ENCODE measurements around the gene EDDM3A. TPM values are rescaled to one million over a fixed set of nuclear protein-coding genes. Genes with fewer than 3 reads are reported as not detected.

EDDM3A gene
- total and polyA plus RNA-seq, 2 experiments from 2014 or later, result not detected

GRCh38 chr14:20787025-20787424 lies 41.3 kb downstream of the EDDM3A start:
- Histone ChIP-seq H3K4me3 (no peak overlapping the region), H3K36me3 (ENCODE audit: low read depth) (no peaks in the 10 kb centered on the region), H3K4me1 (ENCODE audit: insufficient read depth) (no peaks in the 10 kb centered on the region), H3K27me3 (replicated peaks; ENCODE audit: insufficient read depth) (no peaks in the 10 kb centered on the region), H3F3A (ENCODE audit: insufficient read depth) (no peaks in the 10 kb centered on the region), H3K79me2 (ENCODE audit: insufficient read depth) (no peaks in the 10 kb centered on the region), H3K9me3 (ENCODE audit: low read depth) (no peaks in the 10 kb centered on the region), H2AFZ (no peak overlapping the region), H3K9me2 (ENCODE audit: insufficient read depth) (no peaks in the 10 kb centered on the region), H4K20me1 (ENCODE audit: insufficient read depth) (no peaks in the 10 kb centered on the region), H3K27ac (no peak overlapping the region), H3K4me2 (ENCODE audit: unreplicated experiment) (no peak overlapping the region), H3K9ac (no peak overlapping the region)
- in situ Hi-C loops (cut with MboI), result no loop called here
- whole genome bisulfite sequencing, 2 experiments (ENCODE audit: low coverage in 1 of 2, low lambda C conversion rate in 2 of 2, missing lambda C conversion rate in 2 of 2), result 26 to 32% methylated on average over 4 of the region's 4 CpGs
- DNase-seq, result no peak
- TF ChIP-seq EZH2 (IDR thresholded peaks at IDR 0.05; ENCODE audit: insufficient read depth, poor library complexity, severe bottlenecking) (no peak), EZH2phosphoT487 (IDR thresholded peaks at IDR 0.05; ENCODE audit: insufficient read depth, low read depth) (no peak)

GRCh38 chr14:20789230-20789813 lies 43.6 kb downstream of the EDDM3A start:
- Histone ChIP-seq H2AFZ (no peak overlapping the region), H3K9me3 (ENCODE audit: low read depth) (no peaks in the 10 kb centered on the region), H3K9me2 (ENCODE audit: insufficient read depth) (no peaks in the 10 kb centered on the region), H3K9ac (no peak overlapping the region), H3F3A (ENCODE audit: insufficient read depth) (no peaks in the 10 kb centered on the region), H3K79me2 (ENCODE audit: insufficient read depth) (no peaks in the 10 kb centered on the region), H3K27ac (no peak overlapping the region), H3K4me2 (ENCODE audit: unreplicated experiment) (no peak overlapping the region), H4K20me1 (ENCODE audit: insufficient read depth) (no peaks in the 10 kb centered on the region), H3K4me3 (no peak overlapping the region), H3K36me3 (ENCODE audit: low read depth) (no peaks in the 10 kb centered on the region), H3K4me1 (ENCODE audit: insufficient read depth) (no peaks in the 10 kb centered on the region), H3K27me3 (replicated peaks; ENCODE audit: insufficient read depth) (0 out of 2 replicates have a peak, but pooled peaks cover 3% of the 10 kb centered on the region)
- in situ Hi-C loops (cut with MboI), result no loop called here
- TF ChIP-seq EZH2 (IDR thresholded peaks at IDR 0.05; ENCODE audit: insufficient read depth, poor library complexity, severe bottlenecking), result no peak
- no peak for TF ChIP-seq EZH2phosphoT487 (IDR thresholded peaks at IDR 0.05; ENCODE audit: insufficient read depth, low read depth)
- 48 to 49% methylated on average over 3 of the region's 3 CpGs for WGBS, 2 experiments (ENCODE audit: low coverage in 1 of 2, low lambda C conversion rate in 2 of 2, missing lambda C conversion rate in 2 of 2)
- DNase-seq, result no peak

GRCh38 chr14:20790464-20791116 lies 44.9 kb downstream of the EDDM3A start:
- no peak for DNase-seq
- H3K9ac ChIP-seq, result no peak overlapping the region
- no peak overlapping the region for H3K27ac ChIP-seq
- 49 to 53% methylated on average over 13 of the region's 13 CpGs for WGBS, 2 experiments (ENCODE audit: low coverage in 1 of 2, low lambda C conversion rate in 2 of 2, missing lambda C conversion rate in 2 of 2)
- no peaks in the 10 kb centered on the region for H3K4me1 ChIP-seq (ENCODE audit: insufficient read depth)
- no peak overlapping the region for H3K4me3 ChIP-seq
- H3K4me2 ChIP-seq (ENCODE audit: unreplicated experiment), result no peak overlapping the region
- no peaks in the 10 kb centered on the region for H3K36me3 ChIP-seq (ENCODE audit: low read depth)
- no peaks in the 10 kb centered on the region for H3K9me2 ChIP-seq (ENCODE audit: insufficient read depth)
- H3K27me3 ChIP-seq (replicated peaks; ENCODE audit: insufficient read depth), result 0 out of 2 replicates have a peak, but pooled peaks cover 5% of the 10 kb centered on the region
- H2AFZ ChIP-seq, result no peak overlapping the region
- H3F3A ChIP-seq (ENCODE audit: insufficient read depth), result no peaks in the 10 kb centered on the region
- no peaks in the 10 kb centered on the region for H3K9me3 ChIP-seq (ENCODE audit: low read depth)
- TF ChIP-seq EZH2 (IDR thresholded peaks at IDR 0.05; ENCODE audit: insufficient read depth, poor library complexity, severe bottlenecking) (no peak), EZH2phosphoT487 (IDR thresholded peaks at IDR 0.05; ENCODE audit: insufficient read depth, low read depth) (no peak)
- H3K79me2 ChIP-seq (ENCODE audit: insufficient read depth), result no peaks in the 10 kb centered on the region
- in situ Hi-C loops (cut with MboI), result no loop called here
- H4K20me1 ChIP-seq (ENCODE audit: insufficient read depth), result no peaks in the 10 kb centered on the region

DNA sequence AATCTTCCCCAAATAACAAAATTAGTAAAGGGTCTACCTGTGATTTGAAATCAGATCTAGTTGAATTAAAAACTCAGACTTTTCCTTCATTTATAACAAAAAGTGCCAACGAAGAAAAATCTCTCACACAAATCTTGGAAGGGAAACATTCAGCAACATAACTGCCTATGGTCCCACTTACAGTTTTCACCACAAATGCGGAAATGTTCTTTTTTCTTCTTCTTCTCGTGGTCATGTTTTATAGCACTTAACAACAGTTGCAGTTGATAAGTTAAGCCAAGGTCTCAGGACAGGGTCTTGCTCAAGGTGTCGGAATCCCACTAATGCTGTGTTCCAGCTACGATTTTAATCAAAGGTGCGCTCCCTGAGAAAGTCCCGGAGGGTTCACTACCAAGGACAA lies 45.5 kb downstream of the EDDM3A start:
- no peak overlapping the region for H3K4me3 ChIP-seq
- H3K36me3 ChIP-seq (ENCODE audit: low read depth), result no peaks in the 10 kb centered on the region
- no peaks in the 10 kb centered on the region for H3K79me2 ChIP-seq (ENCODE audit: insufficient read depth)
- H2AFZ ChIP-seq, result no peak overlapping the region
- H3K9ac ChIP-seq, result no peak overlapping the region
- H4K20me1 ChIP-seq (ENCODE audit: insufficient read depth), result no peaks in the 10 kb centered on the region
- DNase-seq, result no peak
- H3F3A ChIP-seq (ENCODE audit: insufficient read depth), result no peaks in the 10 kb centered on the region
- in situ Hi-C loops (cut with MboI), result no loop called here
- H3K27ac ChIP-seq, result no peak overlapping the region
- H3K4me2 ChIP-seq (ENCODE audit: unreplicated experiment), result no peak overlapping the region
- 52 to 56% methylated on average over 7 of the region's 7 CpGs for WGBS, 2 experiments (ENCODE audit: low coverage in 1 of 2, low lambda C conversion rate in 2 of 2, missing lambda C conversion rate in 2 of 2)
- no peaks in the 10 kb centered on the region for H3K9me3 ChIP-seq (ENCODE audit: low read depth)
- H3K4me1 ChIP-seq (ENCODE audit: insufficient read depth), result no peaks in the 10 kb centered on the region
- 0 out of 2 replicates have a peak, but pooled peaks cover 5% of the 10 kb centered on the region for H3K27me3 ChIP-seq (replicated peaks; ENCODE audit: insufficient read depth)
- no peaks in the 10 kb centered on the region for H3K9me2 ChIP-seq (ENCODE audit: insufficient read depth)
- TF ChIP-seq EZH2phosphoT487 (IDR thresholded peaks at IDR 0.05; ENCODE audit: insufficient read depth, low read depth) (no peak), EZH2 (IDR thresholded peaks at IDR 0.05; ENCODE audit: insufficient read depth, poor library complexity, severe bottlenecking) (no peak)
